RWPE1 (cell line): Measurements from ENCODE around the gene SH3PXD2A.

Experiments used
- CTCF ChIA-PET: fragments of 350-600 bp; sonication (Branson Sonifier 250); formaldehyde crosslinking; extraction: SDS; loops from one replicate; lab custom pipeline; 2021; lab: Yijun Ruan, JAX
- POLR2A ChIA-PET: fragments of 400-600 bp; formaldehyde crosslinking; extraction: SDS; loops from one replicate; lab custom pipeline; 2020; ENCODE audit warnings: antibody characterized with exemption; ENCODE audit not compliant: low non-redundant PET; lab: Yijun Ruan, JAX
- DNase-seq: peaks from one replicate; pipeline ENCODE4 v3.0.0; 2012; ENCODE audit warnings: low spot score
- H3K27ac ChIP-seq: fragments of 450-650 bp; 2 replicates; pipeline ENCODE4 v1.5.1; 2017
- TF ChIP-seq, protein P1 (sequence below): fragments of 450-650 bp; conservative IDR thresholded peaks from 2 replicates; pipeline ENCODE4 v1.5.1; 2017; ENCODE audit warnings: low read depth, mild to moderate bottlenecking

The SH3PXD2A gene

DNA sequence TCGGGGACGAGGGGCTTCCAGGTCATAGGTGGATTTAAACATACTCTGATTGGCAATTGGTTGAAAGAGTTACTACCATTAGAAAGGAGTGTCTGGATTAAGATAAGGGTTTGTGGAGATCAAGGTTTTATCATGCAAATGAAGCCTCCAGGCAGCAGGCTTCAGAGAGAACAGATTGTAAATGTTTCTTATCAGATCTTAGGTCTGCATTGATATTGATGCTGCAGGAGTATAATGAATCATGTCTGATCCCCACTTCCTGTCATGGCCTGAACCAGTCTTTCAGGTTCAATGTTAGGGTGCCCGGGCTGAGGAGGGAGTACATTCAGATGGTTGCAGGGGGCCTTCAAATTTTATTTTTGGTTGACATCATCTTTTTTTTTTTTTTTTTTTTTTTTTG, 51.4 kb downstream of the SH3PXD2A start:
- DNase-seq: peak; percentile 54
- CTCF ChIA-PET: interaction anchor here (1.3 kb wide), 1 partner anchor 23 kb away, joined by 4 read pairs; no protein-coding TSS in a partner anchor

DNA sequence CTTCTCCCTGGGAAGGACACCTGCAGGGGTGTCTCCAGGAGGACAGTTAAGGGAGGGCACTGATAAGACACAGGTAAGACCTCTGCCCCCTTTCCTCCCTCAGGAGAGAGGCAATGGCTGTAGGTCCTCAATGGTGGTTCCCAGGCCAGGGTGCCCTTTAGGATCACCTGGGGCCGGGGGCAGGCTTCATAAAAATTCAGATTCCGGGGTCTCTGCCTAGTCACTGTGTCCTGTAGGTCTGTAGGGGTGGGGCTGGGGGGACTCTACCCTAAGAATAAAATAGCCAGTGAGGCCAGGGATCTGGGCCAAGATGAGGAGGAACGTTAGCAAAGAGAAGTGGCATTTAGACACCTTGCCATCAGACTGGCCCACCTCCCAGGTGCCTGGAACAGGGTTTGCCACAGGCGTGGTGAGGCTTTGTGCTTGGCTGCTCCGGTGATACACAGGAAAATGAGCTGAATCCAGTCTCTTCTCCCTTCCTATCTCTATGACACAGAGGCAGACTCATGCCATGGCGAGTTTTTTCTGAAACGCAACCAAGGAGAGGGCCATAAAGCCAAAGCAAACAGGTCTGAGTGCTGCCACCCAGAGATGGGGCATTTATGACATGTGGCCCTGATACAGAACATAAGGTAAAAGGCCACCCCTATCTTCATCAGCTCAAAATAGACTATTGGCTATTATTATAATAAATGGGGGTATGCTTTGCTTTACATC, 52.6 kb downstream of the SH3PXD2A start:
- TF ChIP-seq, protein P1, sequence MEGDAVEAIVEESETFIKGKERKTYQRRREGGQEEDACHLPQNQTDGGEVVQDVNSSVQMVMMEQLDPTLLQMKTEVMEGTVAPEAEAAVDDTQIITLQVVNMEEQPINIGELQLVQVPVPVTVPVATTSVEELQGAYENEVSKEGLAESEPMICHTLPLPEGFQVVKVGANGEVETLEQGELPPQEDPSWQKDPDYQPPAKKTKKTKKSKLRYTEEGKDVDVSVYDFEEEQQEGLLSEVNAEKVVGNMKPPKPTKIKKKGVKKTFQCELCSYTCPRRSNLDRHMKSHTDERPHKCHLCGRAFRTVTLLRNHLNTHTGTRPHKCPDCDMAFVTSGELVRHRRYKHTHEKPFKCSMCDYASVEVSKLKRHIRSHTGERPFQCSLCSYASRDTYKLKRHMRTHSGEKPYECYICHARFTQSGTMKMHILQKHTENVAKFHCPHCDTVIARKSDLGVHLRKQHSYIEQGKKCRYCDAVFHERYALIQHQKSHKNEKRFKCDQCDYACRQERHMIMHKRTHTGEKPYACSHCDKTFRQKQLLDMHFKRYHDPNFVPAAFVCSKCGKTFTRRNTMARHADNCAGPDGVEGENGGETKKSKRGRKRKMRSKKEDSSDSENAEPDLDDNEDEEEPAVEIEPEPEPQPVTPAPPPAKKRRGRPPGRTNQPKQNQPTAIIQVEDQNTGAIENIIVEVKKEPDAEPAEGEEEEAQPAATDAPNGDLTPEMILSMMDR: no peak
- DNase-seq: no peak
- H3K27ac ChIP-seq: peak overlapping the region; percentile 44
- POLR2A ChIA-PET: no interaction called here
- CTCF ChIA-PET: interaction anchor here (0.6 to 1.3 kb wide), 2 partner anchors 21 to 53 kb away, joined by 3 to 4 read pairs; partner anchors contain the start of gene SH3PXD2A

More for the DNA sequence above, 51.4 kb downstream of the SH3PXD2A start:
- H3K27ac ChIP-seq: no peak overlapping the region; the same call in 1 of the 2 replicates
- TF ChIP-seq, protein P1: no peak
- POLR2A ChIA-PET: interaction anchor here (0.6 kb wide), 1 partner anchor 20 kb away, joined by 4 read pairs; no protein-coding TSS in a partner anchor

DNA sequence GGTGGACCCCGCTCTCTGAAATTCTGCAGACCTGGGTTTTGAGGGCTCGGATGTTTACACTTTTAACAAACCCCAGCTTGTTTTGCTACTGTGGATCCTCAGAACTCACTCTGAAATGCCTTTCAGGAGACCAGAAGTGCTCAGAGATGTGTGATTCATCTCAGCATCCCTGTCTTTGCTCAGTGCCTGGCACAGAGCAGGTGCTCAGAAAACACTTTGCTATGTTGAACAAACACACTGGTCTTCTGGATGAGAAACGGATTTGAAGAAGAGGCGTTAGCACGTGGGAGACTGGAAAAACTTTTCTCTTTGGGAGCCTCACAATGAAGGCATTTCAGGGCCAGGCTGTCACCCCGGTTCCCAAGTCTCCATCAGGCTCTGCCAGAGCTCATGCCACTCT, 53.3 kb downstream of the SH3PXD2A start:
- no peak for DNase-seq
- H3K27ac ChIP-seq: peak overlapping the region; percentile 44
- ChIA-PET POLR2A (no interaction called here), CTCF (interaction anchor here (0.6 kb wide), 1 partner anchor 18 kb away, joined by 3 read pairs; no protein-coding TSS in a partner anchor)
- TF ChIP-seq, protein P1: no peak

DNA sequence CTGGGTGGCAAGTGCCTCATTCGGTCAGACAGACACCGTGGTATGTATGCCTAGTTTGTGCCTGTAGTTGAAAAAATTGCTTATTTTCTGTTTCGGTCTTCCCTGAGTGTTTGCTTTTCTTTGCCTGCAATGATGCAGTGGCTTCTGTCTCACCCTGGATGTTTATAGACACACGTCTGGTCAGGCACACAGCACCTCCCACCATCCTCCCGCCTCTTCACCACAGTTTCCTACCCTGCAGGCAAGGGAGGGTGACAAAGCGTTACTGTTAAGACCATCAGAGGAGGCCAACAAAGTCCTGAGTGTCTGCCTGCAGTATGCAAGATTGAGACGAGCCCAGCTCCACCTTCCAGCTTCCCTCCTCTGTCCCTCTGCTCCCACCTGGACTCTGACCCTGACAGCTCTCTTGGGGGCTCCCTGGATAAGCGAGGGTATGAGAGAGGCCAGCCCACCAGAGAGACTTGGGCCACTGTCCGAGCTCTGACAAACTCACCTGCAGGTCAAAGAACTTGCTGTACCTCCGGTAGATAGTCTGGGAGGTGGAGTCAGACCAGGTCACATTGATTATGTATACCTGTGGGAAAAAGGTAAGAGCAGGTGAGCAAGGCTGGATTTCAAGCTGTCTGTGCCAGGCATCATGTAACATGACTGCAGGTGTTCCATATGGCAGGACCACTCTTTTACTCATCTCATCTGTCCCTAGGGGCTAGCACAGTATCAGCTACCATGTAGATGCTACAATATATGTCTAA, 54.4 kb downstream of the SH3PXD2A start:
- ChIA-PET POLR2A (no interaction called here), CTCF (interaction anchor here (0.6 to 1.1 kb wide), 2 partner anchors 19 to 88 kb away, joined by 3 to 4 read pairs; no protein-coding TSS in a partner anchor)
- TF ChIP-seq, protein P1: no peak
- no peak for DNase-seq
- H3K27ac ChIP-seq: peak overlapping the region; percentile 38

DNA sequence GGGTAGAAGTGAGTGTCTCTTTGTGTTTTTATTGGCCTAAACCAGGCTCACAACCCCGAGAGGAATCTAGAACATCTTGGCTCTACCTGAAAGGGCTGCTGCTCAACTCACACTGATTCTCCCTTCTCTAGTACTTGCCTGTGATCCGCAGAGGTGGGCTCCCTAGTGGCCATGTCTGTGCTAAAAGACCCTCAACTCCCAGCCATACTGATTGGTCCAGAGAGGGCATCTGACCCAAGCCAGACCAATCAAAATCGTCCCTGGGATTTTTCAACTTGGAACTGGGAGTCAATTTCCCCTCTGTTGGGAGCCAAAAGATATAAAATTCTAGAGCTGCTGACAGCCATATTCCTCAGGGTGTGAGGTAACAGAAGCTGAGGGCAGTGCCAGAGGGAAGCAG, 55.3 kb downstream of the SH3PXD2A start:
- ChIA-PET POLR2A (no interaction called here), CTCF (interaction anchor here (1.1 kb wide), 1 partner anchor 87 kb away, joined by 4 read pairs; no protein-coding TSS in a partner anchor)

DNA sequence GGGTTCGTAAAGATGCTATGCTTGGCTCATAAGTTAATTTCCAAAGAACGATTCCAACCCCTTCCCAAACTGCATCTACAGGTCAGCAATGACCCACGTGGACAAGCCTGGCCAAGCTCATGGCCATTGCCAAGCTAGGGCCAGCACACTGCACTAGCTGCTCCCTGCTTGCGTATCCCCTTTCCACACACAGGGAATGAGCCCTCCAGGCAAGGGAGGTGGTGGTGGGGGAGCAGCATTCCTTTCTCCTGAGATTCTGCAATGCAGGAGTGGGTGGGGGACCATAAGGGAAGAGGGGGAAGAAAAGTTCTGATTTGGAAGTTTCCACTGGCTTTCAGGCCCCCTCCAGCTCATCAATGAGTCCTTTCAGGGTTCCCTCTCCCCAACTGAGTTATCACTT, 56.0 kb downstream of the SH3PXD2A start:
- DNase-seq: no peak
- TF ChIP-seq, protein P1: no peak
- ChIA-PET POLR2A (no interaction called here), CTCF (interaction anchor here (1.1 kb wide), 1 partner anchor 55 kb away, joined by 7 read pairs; no protein-coding TSS in a partner anchor)
- H3K27ac ChIP-seq: no peak overlapping the region

More for the DNA sequence above, 55.3 kb downstream of the SH3PXD2A start:
- peak overlapping the region; percentile 38 for H3K27ac ChIP-seq
- TF ChIP-seq, protein P1: no peak
- no peak for DNase-seq
